Measurements from ENCODE around the gene LLGL2.

The LLGL2 gene

GRCh38 chr17:75594499-75595283, 69.2 kb downstream of the LLGL2 start:
- DNase-seq: no peak

- DNase-seq: no peak
These were observed 69.9 kb downstream of the LLGL2 start for GRCh38 chr17:75595284-75595919.

- DNase-seq: no peak
These were observed 70.4 kb downstream of the LLGL2 start for GRCh38 chr17:75595920-75596313.

- DNase-seq: no peak
These were observed 71.0 kb downstream of the LLGL2 start for GRCh38 chr17:75596320-75597087.

- no peak for DNase-seq
These were observed 75.8 kb downstream of the LLGL2 start for GRCh38 chr17:75601057-75601987.

GRCh38 chr17:75602644-75603043, 77.1 kb downstream of the LLGL2 start:
- no peak for DNase-seq

GRCh38 chr17:75603123-75603522, 77.6 kb downstream of the LLGL2 start:
- no peak for DNase-seq

- no peak for DNase-seq
These were observed 78.7 kb downstream of the LLGL2 start for GRCh38 chr17:75604034-75604695.

- DNase-seq: no peak
These were observed 80.3 kb downstream of the LLGL2 start for GRCh38 chr17:75605790-75606189.

GRCh38 chr17:75607086-75607485, 81.6 kb downstream of the LLGL2 start:
- DNase-seq: no peak

GRCh38 chr17:75610103-75610984, 84.8 kb downstream of the LLGL2 start:
- no peak for DNase-seq

- DNase-seq: no peak
These were observed 86.4 kb downstream of the LLGL2 start for GRCh38 chr17:75611851-75612429.

- no peak for DNase-seq
These were observed 87.6 kb downstream of the LLGL2 start for GRCh38 chr17:75612906-75613626.

- no peak for DNase-seq
These were observed 88.5 kb downstream of the LLGL2 start for GRCh38 chr17:75614006-75614405.

GRCh38 chr17:75614556-75615270, 89.2 kb downstream of the LLGL2 start:
- no peak for DNase-seq

GRCh38 chr17:75615301-75615700, 89.8 kb downstream of the LLGL2 start:
- no peak for DNase-seq

- DNase-seq: no peak
These were observed 91.1 kb downstream of the LLGL2 start for GRCh38 chr17:75616521-75617122.

- no peak for DNase-seq
These were observed 91.7 kb downstream of the LLGL2 start for GRCh38 chr17:75617218-75617617.

GRCh38 chr17:75617675-75618074, 92.2 kb downstream of the LLGL2 start:
- no peak for DNase-seq

Data from activated gamma-delta T cell (primary cell).